Right cardiac atrium (tissue), 5 donors: ENCODE data around the gene OR8H3. TPM values are rescaled to one million over a fixed set of nuclear protein-coding genes. Genes with fewer than 3 reads are reported as not detected.
"Not testable (repeated sequence)": the region's sequence is repeated elsewhere in the genome, so short reads cannot be mapped to it uniquely, and the experiment has no call there.

Experiments
- ATAC-seq, 2 donors: fragments of 200-7000 bp; cut with Tn5 transposase; one replicate each; pipeline versions ENCODE4 v1.8.0 to v1.9.1; 2020; ENCODE audit warnings: moderate library complexity in 2 of 2, mild to moderate bottlenecking in 1 of 2
- DNase-seq, 3 donors: peaks; one replicate each; pipeline ENCODE4 v3.0.0-alpha.2; 2020
- H3K27ac ChIP-seq: one replicate; pipeline ENCODE4 v1.5.1; 2013; ENCODE audit warnings: mild to moderate bottlenecking, low read length, control low read depth, moderate library complexity
- H3K27me3 ChIP-seq: one replicate; pipeline ENCODE4 v1.6.1; 2013; ENCODE audit not compliant: control insufficient read depth, insufficient read depth
- H3K4me1 ChIP-seq: one replicate; pipeline ENCODE4 v1.6.1; 2013; ENCODE audit warnings: low read length; ENCODE audit not compliant: control insufficient read depth, insufficient read depth
- H3K4me3 ChIP-seq: one replicate; pipeline ENCODE4 v1.5.1; 2013; ENCODE audit warnings: low read length, control low read depth
- H3K9me3 ChIP-seq: one replicate; pipeline ENCODE4 v1.6.1; 2013; ENCODE audit warnings: low read length; ENCODE audit not compliant: control insufficient read depth
- WGBS: extraction: QIAGEN DNeasy Blood & Tissue Kit; methylation state at CpG from one replicate; pipeline ENCODE4 v1.1.7; 2013; 5-methylcytosine and 5-hydroxymethylcytosine counted together
- intact Hi-C, 4 donors: fragments of 100-400 bp; cut with DNase I; formaldehyde crosslinking; loops; one replicate each; pipeline versions ENCODE4 v1.11.0 to v1.14.0; 2022 to 2023
- long read RNA-seq, 4 donors: library from polyadenylated mRNA; unstranded; transcript quantifications; one replicate each; pipeline ENCODE4 v2.0.0, GENCODE V29; 2020 to 2021
- polyA plus RNA-seq: library from polyadenylated mRNA; stranded (reverse); fragments of 200-250 nt; gene quantifications from one replicate; pipeline ENCODE4 v1.2.3, GENCODE V29; 2013
- total RNA-seq, 4 donors: library from RNA; stranded (reverse); fragmentation: NEBNext Ultra II Directional; extraction: Animal tissue kit (Norgen Biotek cat#: 25700); gene quantifications; one replicate each; pipeline ENCODE4 v1.2.1, GENCODE V29; 2021
- donor health status: healthy with polysubstance abuse.
- donor health status: DM: no; HTN: yes; CAD: no.
- donor health status: DM: no; HTN: no; CAD: no.
- donor health status: DM: no; HTN: yes; CAD: no; lungs with severe emphysema.
- donor health status: DM: yes; HTN: yes; CAD: no.

Gene OR8H3, protein sequence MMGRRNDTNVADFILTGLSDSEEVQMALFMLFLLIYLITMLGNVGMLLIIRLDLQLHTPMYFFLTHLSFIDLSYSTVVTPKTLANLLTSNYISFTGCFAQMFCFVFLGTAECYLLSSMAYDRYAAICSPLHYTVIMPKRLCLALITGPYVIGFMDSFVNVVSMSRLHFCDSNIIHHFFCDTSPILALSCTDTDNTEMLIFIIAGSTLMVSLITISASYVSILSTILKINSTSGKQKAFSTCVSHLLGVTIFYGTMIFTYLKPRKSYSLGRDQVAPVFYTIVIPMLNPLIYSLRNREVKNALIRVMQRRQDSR
- total RNA-seq (not detected), polyA plus RNA-seq (not detected)
- long read RNA-seq, donor 1, result 0 reads
- long read RNA-seq, donor 2, result 0 reads
- long read RNA-seq, donor 3, result 0 reads
- long read RNA-seq, donor 4, result 0 reads

- no peak for ATAC-seq
- H3K4me3 ChIP-seq, result no peak within 1 kb of the TSS
- no peak for DNase-seq
- no peaks in the 10 kb centered on the region for H3K9me3 ChIP-seq
- H3K27ac ChIP-seq, result no peak within 1 kb of the TSS
- intact Hi-C loops, result no loop called here
- WGBS, result 63% methylated on average over 6 of the region's 6 CpGs
- H3K27me3 ChIP-seq, result no peaks in the 10 kb centered on the region
- no peaks in the 10 kb centered on the region for H3K4me1 ChIP-seq
These were observed at the start of gene OR8H3 for GRCh38 chr11:56122073-56122472. OR8H3 (plus strand) TSS chr11:56122373; CDS start chr11:56122373, 0 bp downstream.

GRCh38 chr11:56089697-56090096 is 32.5 kb upstream of the OR8H3 start:
- ATAC-seq (no peak), DNase-seq (no peak)
- no peaks in the 10 kb centered on the region for H3K27me3 ChIP-seq
- no peak overlapping the region for H3K27ac ChIP-seq
- no peaks in the 10 kb centered on the region for H3K9me3 ChIP-seq
- no peak overlapping the region for H3K4me3 ChIP-seq
- intact Hi-C loops, result no loop called here
- WGBS, result 81% methylated on average over 3 of the region's 3 CpGs
- H3K4me1 ChIP-seq, result no peaks in the 10 kb centered on the region

GRCh38 chr11:56093008-56093407 is 29.2 kb upstream of the OR8H3 start, which contains the start of gene OR8I2:
OR8I2 (plus strand) TSS chr11:56093308; CDS start chr11:56093308, 0 bp downstream.
- no peak for DNase-seq
- no peaks in the 10 kb centered on the region for H3K4me1 ChIP-seq
- intact Hi-C loops, result no loop called here
- no peak within 1 kb of the TSS for H3K27ac ChIP-seq
- no peak within 1 kb of the TSS for H3K4me3 ChIP-seq
- no peaks in the 10 kb centered on the region for H3K9me3 ChIP-seq
- H3K27me3 ChIP-seq, result no peaks in the 10 kb centered on the region
- WGBS, result 76% methylated on average over 3 of the region's 3 CpGs
- ATAC-seq, result no peak

GRCh38 chr11:56103210-56103737 is 18.9 kb upstream of the OR8H3 start, which contains the start of gene OR8H2:
OR8H2 (plus strand) TSS chr11:56103687; CDS start chr11:56105043, 1,356 bp downstream.
- Histone ChIP-seq H3K27ac (no peak within 1 kb of the TSS), H3K4me3 (no peak within 1 kb of the TSS), H3K27me3 (no peaks in the 10 kb centered on the region), H3K4me1 (no peaks in the 10 kb centered on the region), H3K9me3 (no peaks in the 10 kb centered on the region)
- no peak for ATAC-seq
- intact Hi-C loops, result no loop called here
- DNase-seq, result no peak

DNA sequence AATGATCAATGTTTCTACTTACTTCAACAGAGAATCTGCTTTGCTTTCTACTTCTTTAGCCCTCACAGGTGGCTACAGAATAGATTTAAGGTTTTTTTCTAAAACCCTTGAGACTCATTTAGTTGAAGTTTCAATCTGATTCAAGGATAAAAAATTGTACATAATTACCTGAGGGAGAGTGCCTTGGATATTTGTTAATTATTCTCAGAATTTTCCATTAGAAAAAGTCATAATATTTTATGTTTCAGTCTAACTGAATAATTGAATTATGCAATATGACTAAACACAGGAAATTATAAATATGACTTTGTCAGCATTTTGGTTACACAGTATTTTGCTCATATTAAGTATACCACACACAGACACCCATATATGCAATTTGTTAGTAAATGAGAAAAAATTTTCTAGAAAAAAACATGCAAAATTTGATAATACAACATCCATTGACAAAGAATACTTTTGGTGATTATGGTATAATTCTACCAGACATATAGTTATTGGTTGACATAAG is 18.0 kb downstream of the OR8H3 start, which contains the start of gene OR8J3:
OR8J3 (minus strand) TSS at position 51 of the 511 bp plus-strand sequence. CDS start 2,483 bp downstream, outside the sequence.
- H3K4me1 ChIP-seq, result no peaks in the 10 kb centered on the region
- DNase-seq, result no peak
- H3K27ac ChIP-seq, result no peak within 1 kb of the TSS
- no peak for ATAC-seq
- H3K27me3 ChIP-seq, result no peaks in the 10 kb centered on the region
- intact Hi-C loops, result no loop called here
- no peaks in the 10 kb centered on the region for H3K9me3 ChIP-seq
- no peak within 1 kb of the TSS for H3K4me3 ChIP-seq

- intact Hi-C loops, ATAC-seq: not testable (repeated sequence)
These were observed 21.5 kb downstream of the OR8H3 start for GRCh38 chr11:56143681-56144080.

DNA sequence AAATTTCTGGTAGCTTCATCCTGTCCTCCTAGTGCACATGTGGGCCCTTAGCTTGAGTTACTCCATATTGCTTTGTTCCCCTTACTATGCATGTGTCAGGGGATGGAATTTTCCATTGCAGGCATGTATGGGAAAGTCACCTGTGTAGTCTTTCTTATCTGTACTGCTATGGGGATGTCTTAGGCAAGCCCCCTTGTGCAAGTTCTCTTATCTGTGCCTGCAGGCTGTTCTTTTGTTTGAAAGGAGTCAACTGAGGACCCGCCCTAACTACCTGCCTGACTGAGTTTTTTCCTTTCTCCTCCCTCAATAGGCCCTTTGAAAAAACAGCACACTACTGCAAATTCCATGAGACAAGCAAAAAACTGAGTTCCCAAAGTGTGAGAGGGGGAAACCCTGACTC is 29.2 kb downstream of the OR8H3 start:
- no peak overlapping the region for H3K27ac ChIP-seq
- intact Hi-C loops, result no loop called here
- ATAC-seq, result no peak
- no peaks in the 10 kb centered on the region for H3K9me3 ChIP-seq
- no peaks in the 10 kb centered on the region for H3K27me3 ChIP-seq
- 67% methylated on average over 1 of the region's 1 CpG for WGBS
- no peak overlapping the region for H3K4me3 ChIP-seq
- no peak for DNase-seq
- no peaks in the 10 kb centered on the region for H3K4me1 ChIP-seq

More at GRCh38 chr11:56143681-56144080, 21.5 kb downstream of the OR8H3 start:
- not testable (repeated sequence) for DNase-seq, H3K4me3 ChIP-seq, H3K9me3 ChIP-seq, H3K27me3 ChIP-seq, H3K27ac ChIP-seq, H3K4me1 ChIP-seq
- 92% methylated on average over 28 of the region's 30 CpGs for WGBS

GRCh38 chr11:56152333-56152732 is 30.2 kb downstream of the OR8H3 start:
- 91% methylated on average over 15 of the region's 15 CpGs for WGBS
- no peaks in the 10 kb centered on the region for H3K27me3 ChIP-seq

DNA sequence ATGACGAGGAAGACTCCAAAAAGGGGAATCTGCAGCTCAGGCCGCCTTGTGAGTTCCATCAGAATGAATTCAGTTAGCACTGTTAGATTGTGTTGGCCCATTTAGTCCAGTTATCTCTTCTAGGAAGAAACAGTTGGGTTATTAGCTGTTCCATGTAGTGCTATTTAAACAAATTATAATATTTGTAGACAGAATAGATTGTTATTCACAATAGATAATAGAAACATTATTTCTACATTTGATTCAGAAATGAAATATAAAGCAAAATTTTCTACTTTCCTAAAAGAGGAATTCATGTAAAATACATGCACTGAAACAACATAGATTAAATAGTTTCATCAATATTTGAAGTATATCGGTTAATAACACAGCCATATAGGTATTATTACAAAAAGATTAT is 38.0 kb downstream of the OR8H3 start, which contains the start of gene OR8K5:
OR8K5 (minus strand) TSS at position 101 of the 400 bp plus-strand sequence; CDS start at position 101, 0 bp downstream.
- intact Hi-C loops, result no loop called here
- Histone ChIP-seq H3K4me1 (no peaks in the 10 kb centered on the region), H3K27me3 (no peaks in the 10 kb centered on the region), H3K4me3 (no peak within 1 kb of the TSS), H3K27ac (no peak within 1 kb of the TSS), H3K9me3 (peaks cover 2% of the 10 kb centered on the region)
- no peak for ATAC-seq
- no peak for DNase-seq
- 68% methylated on average over 3 of the region's 3 CpGs for WGBS

More at GRCh38 chr11:56152333-56152732, 30.2 kb downstream of the OR8H3 start:
- no peak for ATAC-seq
- DNase-seq, result no peak
- H3K9me3 ChIP-seq, result no peaks in the 10 kb centered on the region
- H3K27ac ChIP-seq, result no peak overlapping the region
- intact Hi-C loops, result no loop called here
- H3K4me3 ChIP-seq, result no peak overlapping the region
- H3K4me1 ChIP-seq, result no peaks in the 10 kb centered on the region

GRCh38 chr11:56163804-56164203 is 41.6 kb downstream of the OR8H3 start:
- Histone ChIP-seq H3K27ac (no peak overlapping the region), H3K9me3 (no peaks in the 10 kb centered on the region), H3K4me3 (no peak overlapping the region), H3K27me3 (no peaks in the 10 kb centered on the region), H3K4me1 (no peaks in the 10 kb centered on the region)
- DNase-seq, result no peak
- WGBS, result 33% methylated on average over 3 of the region's 3 CpGs
- ATAC-seq, result no peak
- intact Hi-C loops, result no loop called here

- no peaks in the 10 kb centered on the region for H3K27me3 ChIP-seq
- H3K27ac ChIP-seq, result no peak overlapping the region
- intact Hi-C loops, result no loop called here
- no peak overlapping the region for H3K4me3 ChIP-seq
- WGBS, result 60% methylated on average over 3 of the region's 3 CpGs
- DNase-seq (no peak), ATAC-seq (no peak)
- H3K4me1 ChIP-seq, result no peaks in the 10 kb centered on the region
- H3K9me3 ChIP-seq, result no peaks in the 10 kb centered on the region
These were observed 50.2 kb downstream of the OR8H3 start for GRCh38 chr11:56172256-56172830.
